GM18907 (cell line): ENCODE data around the gene MYO3B.
A peak's percentile ranks its signal among the peaks of the same experiment; 100 is the strongest.
"Not testable (repeated sequence)": the region's sequence is repeated elsewhere in the genome, so short reads cannot be mapped to it uniquely, and the experiment has no call there.

Experiments used
- ATAC-seq: cut with Tn5 transposase; IDR thresholded peaks from one replicate; pipeline ENCODE4 v1.9.1; 2021; ENCODE audit warnings: mild to moderate bottlenecking, moderate library complexity; ENCODE audit not compliant: unreplicated experiment

The MYO3B gene

DNA sequence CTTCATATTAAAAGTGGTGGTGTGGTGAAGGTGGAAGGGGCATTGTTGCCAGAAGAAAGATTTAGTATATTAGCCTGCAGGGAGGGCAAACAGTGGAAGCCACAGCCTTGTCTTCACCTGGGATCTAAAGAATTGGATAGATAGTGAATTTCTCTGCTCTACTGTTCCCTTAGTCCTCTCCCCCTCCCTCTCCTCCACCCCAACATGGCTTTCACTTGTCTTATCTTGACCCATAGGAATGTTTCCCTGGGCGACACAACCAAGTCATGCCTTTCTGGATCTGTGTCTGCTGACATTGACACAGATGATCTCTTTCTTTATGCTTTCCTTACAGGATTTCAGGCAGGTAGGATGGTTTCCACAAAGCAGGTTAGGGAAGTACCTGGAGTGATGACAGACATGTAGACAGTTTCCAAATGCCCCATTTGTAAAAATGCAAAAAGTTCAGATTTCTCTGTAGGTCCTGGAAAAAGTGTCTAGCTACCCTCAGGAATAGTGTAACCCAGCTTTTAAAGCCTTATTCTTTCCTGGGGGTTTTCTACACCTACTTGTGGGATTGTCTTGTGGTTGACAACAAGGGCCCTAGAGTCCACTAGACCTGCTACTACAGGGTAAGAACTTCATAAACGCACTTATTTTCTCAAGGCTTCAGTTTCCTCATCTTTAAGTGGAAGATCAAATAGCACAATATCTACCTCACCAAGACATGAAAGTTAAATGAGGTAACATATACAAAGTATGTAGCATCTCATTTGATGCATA is 353.0 kb downstream of the MYO3B start:
- no peak for ATAC-seq

DNA sequence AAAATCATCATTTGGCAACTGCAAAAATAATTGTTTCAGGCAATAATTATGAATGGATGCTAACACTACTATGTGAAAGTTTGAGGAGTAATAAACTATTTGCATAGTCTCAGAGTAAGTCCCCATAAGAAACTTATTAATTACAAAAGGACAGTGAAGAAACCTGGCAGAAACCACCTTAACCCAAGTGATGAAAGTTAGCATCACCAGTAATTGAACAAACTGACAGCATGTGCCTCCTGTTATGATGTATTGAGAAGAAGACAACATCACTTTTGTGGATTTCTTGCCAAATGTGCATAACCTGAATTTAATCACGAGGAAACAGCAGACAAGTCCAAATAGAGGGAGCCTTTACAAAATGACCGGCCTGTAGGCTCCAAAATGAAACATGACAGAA is 353.9 kb downstream of the MYO3B start:
- no peak for ATAC-seq

DNA sequence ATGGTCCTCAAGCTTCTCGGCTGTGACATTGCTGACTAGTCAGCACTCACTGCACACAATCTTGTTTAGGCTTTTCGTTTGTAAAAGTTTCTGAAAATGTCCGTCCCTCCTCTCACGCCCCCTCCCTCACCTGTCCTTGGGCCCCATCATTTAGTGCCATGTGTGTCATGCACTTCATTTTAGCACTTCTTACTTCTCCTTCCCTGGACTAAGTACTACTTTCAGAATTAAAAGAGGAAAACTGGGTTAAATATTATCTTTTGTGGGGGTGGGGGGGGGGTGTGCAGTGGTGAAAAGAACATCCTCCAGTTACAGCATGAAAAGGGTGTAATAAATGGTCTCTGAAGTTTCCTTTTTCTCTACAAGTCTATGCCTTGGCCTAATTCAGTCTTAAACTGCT is 355.2 kb downstream of the MYO3B start:
- peak; percentile 67 for ATAC-seq

DNA sequence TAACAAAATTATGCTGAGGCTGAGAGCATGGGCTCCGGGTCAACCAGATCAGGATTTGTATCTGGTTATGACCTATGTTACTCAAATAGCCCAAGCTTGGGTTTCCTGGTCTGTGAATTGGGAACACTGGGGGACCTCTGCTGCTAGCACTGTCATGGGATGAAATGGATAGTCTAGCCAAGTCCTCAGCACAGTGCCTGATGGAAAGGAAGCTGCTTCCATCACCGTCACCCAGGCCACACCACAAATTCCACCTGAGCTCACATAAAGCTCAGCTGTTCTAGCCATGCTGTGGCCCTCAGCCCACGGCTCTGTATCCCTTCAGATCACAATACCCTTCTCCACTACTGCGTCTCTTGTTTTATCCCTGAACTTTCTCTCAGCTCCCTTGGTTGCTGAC is 357.6 kb downstream of the MYO3B start:
- ATAC-seq: no peak

DNA sequence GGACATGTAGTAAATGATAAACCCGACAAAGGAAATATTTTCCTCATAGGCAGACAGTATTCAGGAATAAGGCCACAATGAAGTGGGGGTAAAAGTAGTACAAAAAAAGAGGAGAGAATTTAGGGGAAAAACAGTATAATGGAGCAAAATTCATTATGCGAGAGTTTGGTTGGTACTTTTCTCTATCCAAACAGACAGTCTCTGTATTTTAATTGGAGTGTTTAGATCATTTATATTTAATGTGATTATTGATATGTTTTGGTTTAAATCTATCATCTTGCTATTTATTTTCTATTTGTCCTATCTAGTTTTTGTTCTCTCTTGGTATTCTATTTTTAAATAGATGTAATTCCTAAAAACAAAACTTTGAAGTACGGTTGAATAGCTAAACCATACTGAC is 366.9 kb downstream of the MYO3B start:
- no peak for ATAC-seq

DNA sequence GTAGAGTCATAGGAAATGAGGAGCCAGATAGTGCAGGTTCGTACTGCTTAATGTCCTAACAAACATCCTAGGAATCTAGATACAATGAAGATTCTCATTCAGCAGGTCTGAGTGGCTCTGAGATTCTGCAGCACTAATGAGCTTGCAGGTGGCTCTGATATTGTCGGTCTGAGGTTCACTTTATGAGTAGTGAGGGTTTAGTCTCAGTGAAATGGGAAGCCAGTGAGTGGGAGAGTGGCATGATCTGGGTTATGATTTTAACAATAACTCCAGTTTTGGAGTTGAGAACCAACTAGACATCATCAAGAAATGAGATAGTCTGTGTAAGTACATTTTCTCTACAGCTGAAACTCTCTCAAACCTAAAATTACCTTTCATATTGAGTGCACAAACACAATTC is 370.4 kb downstream of the MYO3B start:
- no peak for ATAC-seq

DNA sequence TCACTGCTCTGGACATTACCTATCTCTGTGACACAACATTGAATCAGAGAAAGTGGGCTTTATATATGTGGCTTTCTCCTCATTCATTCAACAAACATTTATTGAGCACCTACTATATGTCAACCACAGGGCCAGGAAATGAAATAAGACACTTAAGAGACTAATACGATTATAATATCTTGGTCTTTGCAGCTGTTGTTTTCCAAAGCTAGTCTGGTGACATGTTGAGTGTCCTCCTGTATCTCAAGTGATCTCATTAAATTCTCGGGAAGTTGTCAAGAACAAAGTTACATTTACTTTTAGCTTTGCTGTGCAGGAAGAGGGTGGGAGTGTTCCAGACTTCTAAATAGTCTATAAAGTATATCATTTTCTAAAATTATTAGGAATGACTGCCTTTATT is 372.6 kb downstream of the MYO3B start:
- ATAC-seq: no peak

DNA sequence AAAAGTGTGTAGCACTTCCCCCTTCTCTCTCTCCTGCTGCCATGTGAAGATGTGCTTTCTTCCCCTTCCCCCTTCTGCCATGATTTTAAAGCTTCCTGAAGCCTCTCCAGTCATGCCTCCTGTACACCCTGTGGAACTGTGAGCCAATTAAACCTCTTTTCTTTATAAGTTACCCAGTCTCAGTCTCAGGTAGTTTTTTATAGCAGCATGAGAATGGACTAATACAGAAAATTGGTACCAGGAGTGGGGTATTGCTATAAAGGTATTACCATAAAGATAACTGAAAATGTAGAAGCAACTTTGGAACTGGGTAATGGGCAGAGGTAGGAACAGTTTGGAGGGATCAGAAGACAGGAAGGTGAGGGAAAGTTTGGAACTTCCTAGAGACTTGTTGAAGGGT is 374.0 kb downstream of the MYO3B start:
- ATAC-seq: not testable (repeated sequence)

DNA sequence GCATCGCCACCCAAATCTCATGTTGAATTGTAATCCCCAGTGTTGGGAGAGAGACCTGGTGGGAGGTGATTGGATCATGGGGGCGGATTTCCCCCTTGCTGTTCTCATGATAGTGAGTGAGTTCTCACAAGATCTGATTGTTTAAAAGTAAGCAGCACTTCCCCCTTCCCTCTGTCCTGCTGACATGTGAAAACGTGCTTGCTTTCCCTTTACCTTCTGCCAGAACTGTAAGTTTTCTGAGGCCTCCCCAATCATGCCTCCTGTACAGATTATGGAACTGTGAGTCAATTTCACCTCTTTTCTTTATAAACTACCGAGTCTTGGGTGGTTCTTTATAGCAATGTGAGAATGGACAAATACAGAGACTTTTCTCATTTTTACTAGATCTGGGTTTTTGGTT is 375.8 kb downstream of the MYO3B start:
- no peak for ATAC-seq

DNA sequence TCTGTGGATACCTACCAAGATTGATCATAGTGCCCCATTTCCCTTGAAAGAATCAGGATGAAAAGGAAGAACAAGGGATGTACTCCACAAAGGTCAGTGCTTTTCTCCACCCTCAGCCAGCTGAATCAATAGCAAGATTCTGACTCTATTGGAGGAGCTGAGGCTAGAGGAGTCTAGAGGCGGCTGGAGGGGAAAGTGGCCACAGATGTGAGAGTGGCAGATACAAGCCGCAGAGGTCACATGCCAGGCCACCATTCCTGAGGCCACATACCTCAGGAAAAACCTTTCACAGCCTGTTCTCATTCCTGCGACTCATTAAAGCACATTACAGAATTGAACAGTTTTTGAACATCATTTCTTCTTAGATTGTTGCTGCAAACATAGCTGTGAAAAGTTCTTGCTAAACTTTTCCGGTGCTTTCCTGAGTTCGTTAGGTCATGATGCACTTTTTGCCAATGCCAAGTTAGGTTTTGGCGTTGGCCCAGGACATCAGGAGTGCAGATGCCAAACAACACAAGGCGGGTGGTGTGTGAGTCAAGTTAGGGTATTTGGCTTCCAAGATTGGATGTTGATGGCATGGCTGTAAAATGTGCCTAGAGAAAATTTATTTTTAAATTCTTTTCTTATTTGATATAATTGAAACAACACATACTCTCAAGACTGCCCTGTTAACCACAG is 376.5 kb downstream of the MYO3B start:
- ATAC-seq: no peak

DNA sequence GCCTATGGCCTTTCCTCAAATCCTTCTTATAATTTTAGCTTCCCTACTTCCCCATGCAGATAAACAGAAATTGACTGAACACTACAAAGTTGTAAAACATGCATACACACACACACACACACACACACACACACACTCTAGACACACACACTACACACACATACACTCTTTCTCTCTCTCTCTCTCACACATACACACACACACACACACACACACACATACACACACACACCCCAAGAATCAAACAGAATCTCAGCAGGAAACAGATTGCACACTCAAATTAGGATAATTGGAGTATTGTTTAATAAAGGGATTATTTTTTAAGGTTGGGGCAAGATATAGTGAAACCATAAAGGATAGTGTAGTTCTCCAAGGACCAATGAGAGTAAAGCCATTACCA is 385.0 kb downstream of the MYO3B start:
- ATAC-seq: no peak

DNA sequence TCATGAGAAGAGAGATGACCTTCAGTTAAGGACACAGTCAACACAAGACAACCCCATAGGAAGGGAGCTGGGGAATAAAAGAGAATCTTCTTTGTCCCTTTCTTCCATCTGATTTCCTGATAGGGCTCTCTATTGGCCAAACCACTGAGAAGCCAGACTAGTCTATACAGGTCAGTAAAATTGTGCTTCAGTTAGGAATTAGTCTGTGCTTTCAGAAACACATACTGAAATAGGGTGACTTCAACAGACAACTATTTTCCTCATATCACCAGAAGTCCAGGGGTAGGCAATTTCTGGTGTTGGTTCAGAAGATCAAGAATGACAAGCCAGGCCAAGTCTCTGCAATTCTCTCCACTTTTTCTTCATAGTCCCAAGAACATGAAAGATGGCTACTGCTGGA is 385.5 kb downstream of the MYO3B start:
- no peak for ATAC-seq

DNA sequence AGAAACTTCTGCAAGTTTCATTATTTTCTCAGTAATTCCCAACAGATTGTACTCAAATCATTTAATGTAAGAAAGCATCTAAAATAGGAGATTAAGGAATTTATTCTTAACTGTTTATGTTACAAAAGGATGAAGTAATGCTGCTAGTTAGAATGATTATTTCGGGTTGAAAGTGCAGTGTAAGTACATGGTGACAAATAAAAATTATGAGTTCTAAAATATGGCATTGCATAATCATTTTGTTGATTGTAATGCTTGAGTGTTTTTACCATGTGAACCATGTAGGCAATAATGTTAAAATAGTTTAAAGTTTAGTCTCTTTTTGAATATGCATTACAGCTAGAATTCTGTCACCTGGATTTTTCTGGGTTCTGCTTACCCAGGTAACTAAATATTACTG is 388.2 kb downstream of the MYO3B start:
- no peak for ATAC-seq

DNA sequence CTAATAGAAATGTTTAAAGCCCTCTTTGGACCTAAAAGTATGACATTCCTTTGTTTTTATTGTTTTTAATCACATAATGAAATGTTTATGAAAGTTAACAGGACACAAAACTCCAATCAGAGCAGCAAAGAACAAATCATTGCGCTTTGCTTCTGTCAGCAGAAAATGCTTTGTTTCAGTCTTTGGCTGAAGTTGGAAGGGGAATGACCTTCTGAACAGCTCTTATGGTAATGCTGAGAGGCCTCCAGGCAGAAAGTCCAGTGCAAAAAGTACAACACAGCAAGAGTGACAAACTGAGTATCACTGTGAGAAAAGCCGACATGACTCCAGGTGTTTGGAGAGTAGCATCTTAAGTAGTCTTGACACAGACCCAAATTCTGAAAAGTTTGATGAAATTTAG is 389.5 kb downstream of the MYO3B start:
- no peak for ATAC-seq

DNA sequence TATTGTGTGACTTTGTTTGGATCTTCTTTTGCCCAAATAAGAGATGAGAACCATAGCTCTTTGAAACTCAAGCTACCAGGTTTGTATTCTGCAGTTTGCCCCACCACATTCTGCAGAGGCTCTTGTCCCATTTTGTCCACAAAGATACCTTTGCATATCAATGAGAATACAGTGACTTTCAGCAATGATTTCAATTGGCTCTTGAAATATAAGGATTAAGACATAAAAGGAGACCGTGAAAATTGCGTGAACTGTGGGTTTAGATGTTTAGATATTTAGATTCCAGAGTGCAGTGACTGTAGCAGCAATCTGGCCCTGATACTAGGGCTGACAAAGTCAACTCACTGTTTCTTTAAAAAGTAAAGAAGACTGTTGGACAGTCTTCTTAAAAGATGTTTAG is 390.6 kb downstream of the MYO3B start:
- ATAC-seq: no peak

DNA sequence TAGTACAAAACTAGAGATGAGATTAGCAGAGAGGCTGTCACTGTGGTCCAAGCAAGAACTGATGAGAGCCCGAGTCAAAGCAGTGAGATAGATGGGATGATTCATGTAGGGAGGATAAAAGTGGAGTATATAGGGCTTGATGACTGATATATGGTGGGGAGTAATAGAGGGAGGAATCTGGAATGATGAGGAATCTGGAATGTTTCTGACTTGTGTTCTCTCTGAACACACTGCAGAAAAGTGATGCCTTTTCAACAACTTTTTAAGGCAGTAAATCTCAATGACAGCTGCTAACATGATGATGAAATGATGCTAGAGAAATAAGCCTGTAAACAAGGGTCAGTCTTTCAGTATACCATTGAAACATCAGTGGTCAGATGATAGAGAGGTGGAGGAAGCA is 393.7 kb downstream of the MYO3B start:
- no peak for ATAC-seq

DNA sequence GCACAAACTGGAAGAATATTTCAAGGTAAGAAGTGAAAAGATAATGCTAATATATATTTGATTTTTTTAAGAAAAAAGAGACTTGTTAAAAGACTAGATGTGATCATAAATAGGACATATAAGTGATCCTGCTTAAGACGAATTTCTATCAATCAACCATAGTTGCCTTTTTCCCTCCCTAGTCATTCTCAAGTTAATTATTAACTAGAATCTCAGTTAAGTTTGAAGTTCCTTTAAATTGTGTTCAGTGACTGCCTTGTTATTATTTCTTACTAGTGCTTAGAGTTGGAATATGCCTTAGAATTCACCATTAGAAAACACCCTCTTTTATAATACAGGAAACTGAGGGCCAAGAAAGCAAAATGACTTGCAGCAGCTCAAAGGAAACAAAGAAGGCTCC is 395.7 kb downstream of the MYO3B start:
- ATAC-seq: no peak

DNA sequence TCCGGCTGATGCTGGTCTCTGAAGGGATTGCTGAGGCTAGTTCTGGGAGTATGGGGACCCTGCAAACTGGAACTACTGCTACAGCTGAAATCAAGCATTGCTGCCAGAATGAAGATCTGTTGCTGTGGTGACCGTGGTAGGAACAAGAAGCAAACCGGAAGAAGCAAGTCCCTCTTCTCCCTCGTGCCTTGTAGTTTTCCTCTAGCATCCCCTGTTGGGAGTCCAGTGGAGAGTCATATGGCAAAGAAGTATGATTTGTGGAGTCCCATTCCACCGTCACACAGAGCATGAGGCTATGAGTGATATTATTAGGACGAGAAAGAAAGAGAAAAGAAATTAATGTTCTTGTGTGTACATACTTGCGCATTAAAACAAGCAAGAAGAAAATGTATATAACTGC is 398.3 kb downstream of the MYO3B start:
- ATAC-seq: no peak

DNA sequence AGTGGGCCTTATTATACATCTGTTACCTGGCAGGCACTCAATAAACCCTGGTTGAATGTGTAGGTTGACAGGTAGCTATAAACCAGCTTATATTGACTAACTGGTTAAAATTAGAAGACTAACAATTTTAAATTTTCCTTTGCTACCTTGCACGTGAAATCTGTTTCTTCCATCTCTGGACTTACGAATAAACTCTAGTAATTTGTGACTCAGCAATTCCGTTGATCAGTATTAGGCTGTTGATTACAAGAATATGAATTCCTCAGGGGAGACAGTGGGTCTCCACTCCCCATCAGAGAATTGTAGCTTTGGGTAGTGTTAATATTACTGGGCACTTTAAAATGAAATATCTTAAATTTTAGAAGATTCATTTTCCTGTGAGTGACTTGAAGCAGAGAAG is 399.4 kb downstream of the MYO3B start:
- no peak for ATAC-seq

DNA sequence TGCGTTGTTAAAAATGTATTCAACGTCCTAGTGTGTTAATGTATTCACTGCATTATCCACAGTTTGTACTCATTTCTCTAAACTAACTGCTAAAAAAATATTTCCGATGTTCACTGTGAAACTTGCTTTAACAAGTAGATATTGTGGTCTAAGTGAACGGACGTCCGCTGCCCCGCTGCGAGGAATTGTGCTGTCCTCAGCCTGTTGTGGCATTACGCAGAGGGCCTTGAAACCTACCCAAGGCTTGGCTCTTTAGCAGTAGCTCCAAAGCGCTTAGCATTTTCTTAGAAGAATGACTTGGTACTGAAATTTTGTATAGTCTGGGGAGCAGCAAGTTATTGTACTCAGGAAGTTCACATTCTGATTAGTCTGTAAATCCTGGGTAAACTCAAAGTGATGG is 400.7 kb downstream of the MYO3B start:
- ATAC-seq: no peak

DNA sequence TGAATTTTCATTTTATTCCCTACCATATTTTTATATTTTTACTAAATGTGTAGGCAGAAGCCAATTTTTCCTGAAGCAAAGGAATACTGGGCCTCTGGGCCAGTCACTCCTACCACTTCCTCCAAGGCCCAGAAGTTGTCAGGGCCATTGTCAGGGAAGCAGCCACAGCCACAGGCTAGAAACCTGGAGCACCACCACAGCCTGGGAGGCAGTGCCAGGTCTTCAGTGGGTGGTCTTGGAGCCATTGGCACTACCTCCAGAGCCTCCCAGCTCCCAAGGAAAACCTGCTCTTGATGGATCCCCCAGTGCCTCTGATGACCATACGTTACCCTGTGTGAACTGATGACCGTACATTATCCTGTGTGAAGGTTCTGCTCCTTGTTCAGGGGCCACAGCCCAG is 401.6 kb downstream of the MYO3B start:
- ATAC-seq: no peak

DNA sequence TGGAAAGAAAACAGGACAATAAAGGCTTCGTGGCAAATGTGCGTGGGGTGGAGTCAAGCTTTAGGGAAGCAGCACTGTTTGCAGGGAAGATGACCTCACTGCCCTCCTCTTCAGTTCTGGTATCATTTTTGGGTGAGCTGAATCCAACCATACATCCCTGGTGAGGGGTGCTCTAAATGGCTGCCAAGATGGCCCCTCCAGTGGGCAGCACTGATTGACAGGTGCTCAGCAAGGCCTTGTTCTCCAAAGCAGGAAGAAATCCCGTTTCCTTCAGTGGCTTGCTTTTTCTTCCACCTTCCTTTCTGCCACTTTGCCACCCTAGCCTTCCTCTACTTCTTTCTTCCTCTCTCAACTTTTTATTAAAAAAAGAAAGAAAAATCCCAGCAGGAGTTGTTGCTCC is 404.4 kb downstream of the MYO3B start:
- ATAC-seq: no peak
